Hippocampal formation (tissue), 2 donors: ENCODE data around the gene FERD3L.

Experiments
- DNase-seq, 2 donors: peaks; one replicate each; lab custom pipeline; 2025; lab: John Stamatoyannopoulos, UW

The FERD3L gene

DNA sequence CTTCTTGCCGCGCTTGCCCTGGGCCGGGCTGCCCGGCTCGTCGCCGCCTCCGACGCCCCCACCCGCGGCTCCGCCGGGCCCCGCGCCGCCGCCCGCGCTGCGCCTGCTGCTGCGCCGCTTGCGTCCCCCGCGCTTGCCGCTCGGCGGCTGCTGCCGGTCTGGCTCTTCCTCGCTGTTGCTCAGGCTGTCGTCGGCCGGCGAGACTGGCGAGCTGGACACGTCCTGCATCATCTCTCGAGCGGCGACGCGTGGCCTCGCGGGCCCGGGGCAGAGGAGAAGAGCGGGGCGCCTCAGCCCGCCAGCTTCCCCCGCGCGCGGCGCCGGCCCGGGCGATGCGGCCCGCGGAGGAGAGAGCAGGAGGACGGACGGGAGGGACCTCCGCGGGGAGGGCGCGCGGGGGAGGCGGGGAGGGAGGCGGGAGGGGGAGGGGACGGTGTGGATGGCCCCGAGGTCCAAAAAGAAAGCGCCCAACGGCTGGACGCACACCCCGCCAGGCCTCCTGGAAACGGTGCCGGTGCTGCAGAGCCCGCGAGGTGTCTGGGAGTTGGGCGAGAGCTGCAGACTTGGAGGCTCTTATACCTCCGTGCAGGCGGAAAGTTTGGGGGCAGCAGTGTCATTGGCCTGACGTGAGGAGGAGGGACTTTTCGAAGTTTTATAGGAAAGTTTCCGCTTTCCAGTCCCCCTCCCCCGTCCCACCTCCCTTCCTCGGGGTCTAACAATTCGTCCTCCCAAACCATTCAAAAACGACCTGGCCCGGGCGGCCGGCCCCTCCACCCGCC lies 27.9 kb downstream of the FERD3L start, which contains the start of gene TWIST1:
TWIST1 (minus strand) TSS at position 546 of the 779 bp plus-strand sequence; CDS start at position 231, 315 bp downstream.
- no peak for DNase-seq

DNA sequence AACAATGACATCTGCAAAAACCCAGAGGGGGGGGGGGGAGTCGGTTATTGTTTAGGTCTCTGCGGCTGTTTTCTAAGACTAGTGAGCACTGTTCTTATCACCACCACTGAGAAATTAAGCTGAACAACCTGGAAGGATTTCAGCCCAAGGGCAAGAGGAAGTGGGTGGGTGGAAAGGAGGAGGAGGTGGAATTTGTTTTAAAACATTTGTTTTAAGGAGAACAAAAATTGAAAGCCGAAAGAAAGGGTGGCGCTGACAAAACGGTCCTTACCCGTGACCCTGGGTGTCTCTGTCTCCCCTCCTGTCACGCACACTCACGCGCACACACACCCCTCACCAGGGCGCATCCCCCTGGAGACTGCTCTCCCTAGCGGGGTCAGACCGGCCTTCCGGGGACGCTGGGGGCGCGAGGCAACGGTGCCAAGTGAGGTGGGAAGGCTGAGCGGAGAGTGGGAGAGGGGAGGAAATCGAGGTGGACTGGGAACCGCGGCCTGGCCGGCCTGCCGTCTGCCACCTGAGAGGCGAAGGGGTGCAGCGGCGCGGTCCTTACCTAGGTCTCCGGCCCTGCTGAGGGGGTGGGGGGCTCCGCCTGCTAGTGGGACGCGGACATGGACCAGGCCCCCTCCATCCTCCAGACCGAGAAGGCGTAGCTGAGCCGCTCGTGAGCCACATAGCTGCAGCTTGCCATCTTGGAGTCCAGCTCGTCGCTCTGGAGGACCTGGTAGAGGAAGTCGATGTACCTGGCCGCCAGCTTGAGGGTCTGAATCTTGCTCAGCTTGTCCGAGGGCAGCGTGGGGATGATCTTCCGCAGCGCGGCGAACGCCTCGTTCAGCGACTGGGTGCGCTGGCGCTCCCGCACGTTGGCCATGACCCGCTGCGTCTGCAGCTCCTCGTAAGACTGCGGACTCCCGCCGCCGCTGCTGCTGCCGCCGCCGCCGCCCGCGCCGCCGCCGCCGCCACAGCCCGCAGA lies 28.8 kb downstream of the FERD3L start:
- no peak for DNase-seq

DNA sequence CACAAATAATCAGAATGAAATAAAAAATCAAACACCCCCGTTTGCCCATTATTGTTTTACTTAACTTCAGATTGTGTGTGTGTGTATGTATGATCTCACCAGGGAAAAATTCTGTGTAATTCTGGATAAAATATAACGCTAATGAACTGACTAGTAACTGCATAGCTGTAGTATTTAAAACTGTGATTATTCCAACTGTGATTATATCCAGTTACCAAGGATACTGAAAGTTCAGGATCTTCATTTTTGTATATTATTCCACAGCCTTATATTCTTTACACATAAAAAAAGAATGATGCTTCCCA lies 30.7 kb downstream of the FERD3L start:
- DNase-seq = no peak

DNA sequence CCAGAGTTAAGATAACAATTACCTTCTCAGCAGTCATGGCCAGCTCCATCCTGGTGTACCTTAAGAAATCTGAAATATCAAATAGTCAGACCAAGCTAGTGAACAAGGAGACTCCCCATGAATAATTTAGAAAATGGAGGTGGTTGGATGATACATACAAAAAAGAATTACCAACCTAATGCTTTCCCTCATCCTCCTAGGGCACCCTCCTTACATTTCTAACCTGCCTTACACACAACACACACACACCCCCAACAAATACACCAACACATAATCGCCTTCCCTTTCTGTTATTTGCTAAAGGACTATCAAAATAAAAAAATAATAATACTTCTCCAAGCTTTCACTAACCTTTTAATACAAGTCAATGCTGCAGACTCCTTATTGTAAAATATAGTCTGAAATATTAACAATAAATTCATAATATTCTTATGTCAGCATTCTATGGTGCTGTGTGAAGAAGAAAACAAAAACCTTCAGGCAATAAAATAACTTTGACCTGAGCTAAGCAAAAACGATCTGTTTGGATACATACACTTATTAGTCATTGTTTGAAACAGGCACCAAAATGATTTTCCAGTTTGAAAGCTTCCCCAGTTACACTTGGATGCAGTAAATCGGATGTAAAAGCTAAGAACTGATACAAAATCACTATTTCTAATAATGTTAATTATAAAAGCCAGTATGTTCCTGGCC lies 31.2 kb downstream of the FERD3L start:
- no peak for DNase-seq

DNA sequence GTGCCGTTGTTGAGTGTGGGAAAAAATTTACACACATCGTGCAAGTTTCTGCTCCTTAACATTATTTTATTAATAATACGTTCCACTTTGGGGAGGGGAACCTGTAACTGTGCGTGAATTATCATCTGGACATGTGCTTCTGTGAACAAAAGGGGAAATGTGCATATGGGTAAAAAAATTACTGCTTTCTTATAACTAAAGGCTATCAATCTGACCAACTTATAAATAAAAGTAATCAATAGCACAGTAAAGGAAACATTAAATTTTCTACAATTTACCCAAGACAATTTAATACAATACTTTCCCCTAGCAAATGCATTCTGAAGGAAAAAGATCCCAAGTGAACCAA lies 32.2 kb downstream of the FERD3L start:
- no peak for DNase-seq

DNA sequence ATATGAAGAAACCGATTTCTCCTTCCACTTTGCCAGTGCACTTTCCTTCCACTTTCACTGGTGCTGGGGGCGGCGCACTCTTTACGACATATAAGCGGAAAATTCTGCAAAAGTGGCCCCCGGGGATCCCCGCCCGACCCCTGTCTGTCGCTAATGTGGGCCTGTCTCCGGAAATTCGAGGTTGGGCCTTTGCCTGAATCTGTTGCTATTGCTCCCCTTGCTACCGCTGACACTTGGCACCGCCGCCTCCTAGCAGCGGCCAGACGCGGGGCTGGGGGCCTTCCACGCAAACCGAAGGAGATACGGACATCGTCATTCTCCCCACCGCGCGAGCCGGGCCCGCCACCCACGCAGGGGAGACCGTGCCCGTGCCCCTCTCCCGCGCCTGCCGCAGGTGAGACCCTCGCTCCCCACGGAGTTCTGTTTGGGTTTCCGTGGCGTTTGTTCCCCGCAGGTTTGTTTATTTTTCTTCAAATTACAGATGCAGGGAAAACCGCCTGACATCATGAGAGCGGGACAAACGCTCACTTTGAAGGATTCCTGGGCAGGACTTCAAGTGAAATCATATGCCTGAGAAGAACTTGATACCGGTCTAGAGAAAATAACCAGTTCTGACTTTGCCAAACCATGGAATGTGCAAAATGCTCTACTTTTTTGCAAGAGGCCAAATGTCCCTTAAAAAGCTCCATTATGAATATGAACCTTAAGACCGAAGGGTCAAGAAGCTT lies 32.8 kb downstream of the FERD3L start:
- DNase-seq = no peak

DNA sequence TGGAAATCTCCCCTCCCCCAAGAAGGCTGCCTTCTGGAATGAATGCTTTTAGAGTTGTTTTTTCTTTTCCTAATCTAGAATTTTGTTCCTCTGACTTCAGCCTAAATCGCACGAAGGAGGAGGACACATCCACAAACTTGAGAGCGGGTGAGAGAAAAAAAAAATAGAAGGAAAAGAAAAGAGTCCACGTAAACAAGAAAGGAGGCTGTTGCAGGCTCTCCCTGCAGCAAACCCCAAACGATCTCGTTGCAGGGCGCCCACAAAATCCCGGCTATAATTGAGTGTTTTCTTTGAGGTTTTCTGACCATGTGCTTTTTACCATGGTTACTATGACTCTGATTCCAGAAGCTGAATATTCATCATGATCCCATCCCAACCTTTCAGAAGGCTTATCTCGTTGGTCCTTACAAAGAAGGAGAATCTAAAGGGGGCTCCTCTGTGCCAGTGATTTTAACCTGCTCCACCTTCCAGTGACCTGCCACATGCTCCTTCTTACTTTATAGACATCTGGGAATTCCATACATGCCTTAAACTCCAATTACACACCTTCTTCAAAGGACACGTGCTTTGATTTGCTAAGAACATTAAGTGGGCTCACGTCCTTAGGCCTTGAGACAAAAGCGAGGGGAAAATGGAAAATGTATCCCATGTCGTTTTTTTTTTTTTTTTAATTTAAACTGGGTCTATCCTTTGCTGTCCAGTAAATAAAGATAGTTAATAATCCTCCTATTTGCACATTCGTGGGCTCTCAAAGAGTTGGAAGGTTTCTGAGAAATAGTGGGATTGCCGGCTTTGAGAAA lies 33.5 kb downstream of the FERD3L start:
- no peak for DNase-seq

DNA sequence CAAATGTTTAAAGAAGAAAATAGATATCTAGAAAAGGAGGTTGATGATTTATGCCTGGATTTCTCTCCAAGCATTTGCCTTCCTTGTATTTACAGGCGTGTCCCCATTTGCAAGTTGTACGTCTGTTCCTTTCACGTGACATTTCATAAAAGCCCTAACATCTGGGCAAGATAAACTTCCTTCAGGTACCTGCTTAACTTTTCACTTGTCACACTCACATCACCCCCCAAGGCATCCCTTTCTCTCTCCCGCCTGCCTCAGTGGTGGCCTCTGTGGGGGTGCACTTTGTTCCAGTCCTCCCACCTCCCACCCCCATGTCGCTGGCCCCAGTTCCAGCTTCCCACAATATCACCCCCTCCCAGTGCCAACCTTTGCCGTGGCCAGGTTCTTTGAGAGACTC lies 34.4 kb downstream of the FERD3L start:
- DNase-seq = no peak

DNA sequence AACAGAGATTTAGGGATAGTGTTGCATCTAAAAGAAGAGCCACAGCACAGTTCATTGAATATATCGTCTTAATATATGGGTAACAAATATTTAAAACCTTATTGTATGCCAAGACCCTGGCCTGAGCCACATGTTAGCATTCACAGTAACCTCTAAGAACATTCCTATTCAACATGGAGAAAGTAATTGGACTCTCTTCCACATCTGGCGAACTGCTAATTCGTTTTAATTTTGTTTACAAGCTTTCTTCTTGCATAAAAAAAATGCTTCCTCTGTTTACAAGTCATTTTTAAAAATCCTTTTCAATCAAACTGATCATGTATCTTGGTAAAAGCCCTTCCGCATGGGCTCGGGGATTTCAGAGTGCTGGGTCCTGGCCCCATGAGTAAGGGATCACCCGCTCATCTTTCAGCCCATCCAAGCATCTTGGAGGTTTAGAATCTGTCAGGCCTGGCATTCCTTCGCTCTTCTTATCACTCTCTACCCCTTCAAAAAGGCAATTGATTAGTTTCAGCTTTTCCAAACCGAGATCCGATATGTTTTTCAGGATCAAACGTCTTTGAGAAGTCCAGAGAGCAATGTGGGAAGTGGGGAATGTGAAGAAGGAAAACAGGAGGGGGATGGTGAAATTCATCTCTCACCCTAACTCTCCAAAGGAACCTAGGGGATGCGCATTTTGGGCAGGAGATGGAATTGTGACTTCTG lies 35.0 kb downstream of the FERD3L start:
- no peak for DNase-seq

DNA sequence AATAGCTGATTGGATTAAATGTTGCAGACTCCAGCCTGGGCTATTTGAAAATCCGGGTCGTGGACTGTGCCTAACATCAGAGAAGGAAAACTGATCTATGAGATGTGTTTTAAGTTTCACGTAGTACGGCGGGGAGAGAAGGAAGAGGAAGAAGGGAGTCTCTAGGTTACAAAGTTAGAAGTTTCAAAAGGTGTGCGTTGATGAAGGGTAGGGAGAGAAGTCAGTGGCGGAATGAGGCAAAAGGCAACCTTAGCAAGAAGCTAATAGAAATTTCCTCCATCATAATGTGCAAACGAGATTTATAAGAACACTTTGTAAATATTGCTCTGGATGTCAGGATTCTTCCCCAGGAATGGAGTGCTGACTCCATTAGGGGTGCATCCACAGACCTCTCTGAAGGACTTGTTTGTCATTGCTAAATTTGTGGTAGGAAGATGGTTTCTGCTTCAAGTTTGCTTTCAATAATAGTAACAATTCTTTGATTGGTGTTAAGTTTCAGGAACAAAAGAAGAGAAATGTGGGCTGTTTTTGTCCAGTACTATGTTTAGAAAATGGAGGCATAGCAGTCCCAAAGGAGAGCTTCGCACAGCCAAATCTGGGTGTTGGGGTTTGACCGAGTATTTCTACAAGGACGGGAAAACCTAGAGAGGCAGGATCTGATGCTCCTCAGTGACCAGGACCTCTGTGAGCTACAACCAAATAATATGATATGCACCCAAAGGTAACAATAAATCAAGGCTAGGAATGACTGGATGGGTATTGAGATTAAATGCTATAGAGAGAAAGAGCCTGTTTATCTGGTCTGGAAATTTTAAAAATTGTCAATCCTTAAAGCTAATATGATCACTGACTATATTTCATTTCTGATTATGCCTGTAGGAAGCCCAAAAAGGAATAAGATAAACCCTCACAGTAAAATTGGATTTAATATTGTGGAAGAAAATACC lies 35.9 kb downstream of the FERD3L start:
- DNase-seq = no peak

DNA sequence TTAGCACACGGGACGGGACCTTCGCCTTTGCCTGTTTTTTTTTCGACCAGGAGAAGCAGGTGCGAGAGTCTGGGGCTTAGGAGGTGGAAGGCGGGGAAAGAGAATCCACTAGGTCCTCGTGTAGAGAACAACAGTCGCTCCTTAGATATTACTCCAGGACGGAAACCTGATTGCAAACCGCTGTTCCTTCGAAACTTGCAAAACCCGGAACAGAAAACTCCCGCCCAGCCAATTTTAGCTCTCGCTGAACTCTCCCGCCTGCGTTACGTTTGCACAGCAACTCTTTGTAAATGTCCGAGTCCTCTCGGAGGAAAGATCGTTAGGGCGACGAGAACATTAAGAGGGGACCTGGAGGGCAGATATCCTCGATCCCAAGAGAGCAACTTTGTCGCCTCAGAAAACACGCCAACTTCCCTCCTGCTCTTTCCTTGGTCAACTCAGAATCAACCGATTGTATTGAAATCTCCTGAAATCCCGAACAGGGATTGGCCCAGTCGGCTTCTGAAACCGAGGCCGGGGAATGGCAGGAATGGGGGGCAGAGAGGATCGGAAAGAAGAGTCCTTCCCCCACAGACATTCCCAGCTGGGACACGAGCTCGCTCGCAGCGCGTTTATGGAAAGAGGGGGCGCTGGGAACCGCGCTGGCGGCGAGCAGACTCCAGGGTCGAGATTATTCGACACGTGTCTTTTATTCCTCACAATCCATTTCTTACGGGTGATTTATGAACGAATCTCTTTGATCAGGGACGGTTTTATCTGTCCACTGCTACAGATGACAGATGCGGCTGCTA lies 37.7 kb downstream of the FERD3L start:
- DNase-seq = no peak

DNA sequence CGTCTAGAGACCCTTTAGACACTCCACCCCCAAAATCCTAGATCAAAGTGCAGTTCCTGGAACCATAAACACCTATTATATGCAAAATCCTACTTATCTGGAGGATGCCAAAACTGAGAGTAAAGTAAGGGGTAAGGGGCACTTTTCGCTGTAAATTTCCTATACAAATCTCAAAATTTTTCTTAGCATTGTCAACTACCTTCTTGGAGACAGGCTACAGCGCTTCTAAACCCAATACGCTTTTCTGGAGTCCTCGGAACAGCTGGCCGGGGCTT lies 38.2 kb downstream of the FERD3L start:
- DNase-seq = no peak

DNA sequence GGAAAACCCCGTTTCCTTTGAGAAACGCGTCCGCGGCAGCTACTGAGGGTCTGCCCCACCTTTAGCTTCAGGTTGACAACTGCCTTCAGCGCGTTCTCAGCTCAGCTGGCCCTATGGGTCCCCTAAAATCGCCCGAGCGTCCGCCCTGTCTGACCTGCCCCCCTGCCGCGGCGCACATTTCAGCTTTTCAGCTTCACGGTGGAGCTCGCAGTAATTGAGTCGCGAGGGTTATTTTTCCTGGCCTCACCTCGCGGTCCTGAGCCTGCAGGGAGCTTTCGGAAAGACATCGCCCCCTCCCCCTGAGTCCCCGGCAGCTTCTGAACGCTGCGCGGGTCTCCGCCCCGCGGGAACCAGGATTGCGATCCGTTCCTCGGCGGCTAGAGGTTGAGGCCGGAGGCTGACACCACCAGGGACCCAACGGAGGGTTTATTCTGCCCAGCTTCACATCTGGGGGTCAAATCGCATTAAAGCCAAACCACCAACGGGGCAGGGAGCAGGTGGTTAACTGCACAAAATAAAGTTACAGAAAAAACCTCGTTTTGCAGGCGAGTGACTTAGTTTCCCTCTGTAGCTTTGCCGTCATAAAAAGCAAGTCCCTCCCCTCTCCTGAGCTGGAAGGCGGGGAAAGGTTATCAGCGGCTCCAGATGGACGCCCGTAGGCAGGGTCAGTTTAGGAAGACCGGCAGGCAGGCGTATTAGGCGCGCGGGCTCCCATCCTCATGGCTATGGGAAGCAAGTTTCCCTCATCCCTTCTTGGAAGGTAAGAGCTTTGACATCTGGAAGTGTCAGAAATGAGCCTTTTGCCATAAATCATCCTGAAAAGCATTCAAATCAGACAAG lies 38.8 kb downstream of the FERD3L start:
- no peak for DNase-seq

DNA sequence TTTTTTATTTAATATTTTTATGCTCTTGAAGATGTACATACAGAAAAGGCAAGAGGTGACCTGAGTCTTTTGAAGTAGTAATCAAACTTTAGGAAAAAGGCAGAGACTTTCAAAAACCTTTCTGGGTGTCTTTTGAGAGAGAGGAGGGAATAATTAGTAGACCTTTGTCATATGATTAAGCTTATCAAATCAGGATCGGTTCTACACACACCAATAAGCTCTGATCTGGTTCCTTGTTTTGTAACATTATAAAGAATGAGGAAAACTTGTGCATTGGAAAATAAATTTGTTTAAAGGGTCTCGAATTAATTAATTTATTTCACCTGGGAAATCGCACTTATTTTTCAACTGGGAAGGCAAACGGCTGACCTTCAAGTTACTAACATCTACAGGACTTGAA lies 39.7 kb downstream of the FERD3L start:
- no peak for DNase-seq

DNA sequence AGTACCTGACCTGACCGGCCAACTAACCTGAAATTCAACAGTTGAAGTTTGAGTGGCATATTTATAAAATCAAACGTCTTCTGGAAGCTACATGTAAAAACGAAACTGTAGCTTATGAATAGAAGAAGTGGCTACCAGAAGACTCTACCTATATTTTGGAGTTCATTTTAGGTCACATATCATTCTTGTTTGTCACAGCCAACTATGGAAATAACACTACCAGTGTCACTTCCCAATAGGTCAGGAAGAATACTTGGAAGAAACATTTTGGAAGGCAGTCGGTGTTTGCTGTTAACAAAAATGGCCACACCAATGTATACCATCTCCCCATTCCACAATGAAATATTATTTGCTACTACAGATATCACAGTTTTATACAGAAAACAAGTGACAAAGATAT lies 40.4 kb downstream of the FERD3L start:
- DNase-seq = no peak

DNA sequence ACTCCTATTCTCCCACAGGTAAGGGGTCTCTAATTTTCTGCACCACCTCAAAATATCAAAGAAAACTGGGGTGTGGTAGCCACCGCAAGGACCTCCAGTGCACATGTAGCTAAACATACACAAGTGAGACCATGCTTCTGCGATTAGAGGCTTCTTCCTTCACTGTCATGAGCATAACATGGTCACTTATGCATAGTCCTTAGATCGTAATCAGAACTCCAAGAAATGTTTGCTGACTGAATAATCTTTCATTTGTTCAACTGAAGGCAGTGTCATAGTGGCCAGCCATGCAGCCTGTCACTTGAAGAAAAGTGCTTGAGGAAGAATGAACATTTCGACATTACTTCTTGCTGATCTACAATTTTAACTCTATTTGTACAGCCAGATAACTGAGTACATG lies 42.3 kb downstream of the FERD3L start:
- DNase-seq = no peak

DNA sequence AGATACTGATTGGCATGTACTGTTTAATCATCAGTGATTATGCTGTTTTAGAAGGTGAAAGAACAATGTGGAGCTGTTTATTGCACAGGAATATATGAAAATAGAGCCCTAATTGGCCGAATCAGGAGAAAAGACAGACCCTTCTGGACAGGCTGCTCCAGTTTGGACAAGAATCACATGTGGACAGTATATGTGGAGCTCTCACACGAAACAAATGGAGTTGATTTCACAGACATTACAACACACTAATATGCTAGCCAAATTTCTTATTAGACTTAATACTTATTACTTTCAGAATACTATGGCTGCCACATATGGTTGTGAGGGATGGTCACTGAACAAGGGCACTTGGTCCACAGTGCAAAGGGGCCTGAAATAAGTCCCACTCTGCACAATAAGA lies 43.3 kb downstream of the FERD3L start:
- DNase-seq = no peak

DNA sequence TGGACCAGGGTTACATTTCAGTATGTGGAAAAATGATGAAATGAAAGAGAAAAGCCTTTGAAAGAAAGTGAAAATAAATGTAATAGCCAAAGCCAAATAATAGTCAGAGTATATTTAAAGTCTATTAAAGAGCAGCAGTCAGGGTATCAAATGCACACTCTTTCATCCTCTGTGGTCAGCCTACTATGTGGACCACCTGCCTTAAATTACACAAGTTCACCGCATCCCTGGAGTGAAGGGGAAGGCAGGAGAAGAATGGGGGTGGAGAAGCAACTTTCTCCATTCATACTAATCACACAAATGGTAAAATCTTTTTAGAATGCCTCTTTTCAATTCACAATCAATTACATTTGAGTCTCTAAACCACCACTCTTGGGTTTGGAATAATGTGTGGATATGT lies 43.7 kb downstream of the FERD3L start:
- no peak for DNase-seq
